ENCODE results near the gene CA9. TPM values are rescaled to one million over a fixed set of nuclear protein-coding genes. Genes with fewer than 3 reads are reported as not detected.
A peak's percentile ranks its signal among the peaks of the same experiment; 100 is the strongest.

Gene CA9
- total RNA-seq, 1 donor from 2014 or later, result 3.9 TPM

DNA sequence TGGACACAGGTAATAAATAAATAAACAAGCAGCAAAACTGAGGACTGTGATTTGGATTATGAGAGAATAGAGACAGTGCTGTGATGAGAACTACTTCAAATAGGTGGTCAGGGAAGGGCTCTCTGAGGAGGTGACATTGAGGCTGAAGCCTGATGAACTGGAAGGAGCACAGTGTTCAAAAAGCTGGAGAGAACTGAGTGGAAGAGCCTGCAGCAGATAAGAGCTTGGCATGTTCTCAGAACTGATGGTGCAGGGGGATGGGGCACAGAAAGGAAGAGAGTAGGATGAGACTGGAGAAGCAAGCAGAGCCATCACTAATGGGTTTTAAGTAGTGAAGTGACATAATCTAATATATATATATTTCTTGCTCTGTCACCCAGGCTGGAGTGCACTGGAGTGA is 27.2 kb downstream of the CA9 start:
- Histone ChIP-seq H3K36me3 (peaks cover 93 to 100% of the 10 kb centered on the region in 2 donors), H3K4me3 (no peak overlapping the region), H3K9me3 (no peaks in the 10 kb centered on the region), H3K27me3 (no peaks in the 10 kb centered on the region), H3K27ac (peak overlapping the region; percentile 93 to 97), H3K4me1 (peaks cover 3 to 21% of the 10 kb centered on the region in 2 donors)
- TF ChIP-seq, protein P1, sequence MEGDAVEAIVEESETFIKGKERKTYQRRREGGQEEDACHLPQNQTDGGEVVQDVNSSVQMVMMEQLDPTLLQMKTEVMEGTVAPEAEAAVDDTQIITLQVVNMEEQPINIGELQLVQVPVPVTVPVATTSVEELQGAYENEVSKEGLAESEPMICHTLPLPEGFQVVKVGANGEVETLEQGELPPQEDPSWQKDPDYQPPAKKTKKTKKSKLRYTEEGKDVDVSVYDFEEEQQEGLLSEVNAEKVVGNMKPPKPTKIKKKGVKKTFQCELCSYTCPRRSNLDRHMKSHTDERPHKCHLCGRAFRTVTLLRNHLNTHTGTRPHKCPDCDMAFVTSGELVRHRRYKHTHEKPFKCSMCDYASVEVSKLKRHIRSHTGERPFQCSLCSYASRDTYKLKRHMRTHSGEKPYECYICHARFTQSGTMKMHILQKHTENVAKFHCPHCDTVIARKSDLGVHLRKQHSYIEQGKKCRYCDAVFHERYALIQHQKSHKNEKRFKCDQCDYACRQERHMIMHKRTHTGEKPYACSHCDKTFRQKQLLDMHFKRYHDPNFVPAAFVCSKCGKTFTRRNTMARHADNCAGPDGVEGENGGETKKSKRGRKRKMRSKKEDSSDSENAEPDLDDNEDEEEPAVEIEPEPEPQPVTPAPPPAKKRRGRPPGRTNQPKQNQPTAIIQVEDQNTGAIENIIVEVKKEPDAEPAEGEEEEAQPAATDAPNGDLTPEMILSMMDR (IDR thresholded peaks at IDR 0.05), result no peak
- intact Hi-C loops (cut with DNase I), result no loop called here
- no peak for DNase-seq (ENCODE audit: low spot score in 2 of 2)

DNA sequence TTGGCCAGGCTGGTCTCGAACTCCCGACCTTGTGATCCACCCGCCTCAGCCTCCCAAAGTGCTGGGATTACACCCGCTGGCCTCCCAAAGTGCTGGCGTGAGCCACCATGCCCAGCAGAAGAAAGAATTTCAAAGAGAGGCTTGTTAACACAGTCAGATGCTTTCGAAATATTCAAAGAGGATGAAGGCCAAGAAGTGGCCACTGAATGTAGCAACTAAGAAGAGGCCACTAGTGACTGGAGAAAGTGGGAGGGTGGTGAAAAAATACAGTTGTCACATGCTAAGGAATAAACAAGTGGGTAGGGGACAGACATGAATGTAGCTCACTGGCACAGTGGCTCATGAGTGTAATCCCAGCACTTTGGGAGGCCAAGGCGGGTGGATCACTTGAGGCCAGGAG is 29.0 kb downstream of the CA9 start:
- H3K4me3 ChIP-seq, result no peak overlapping the region
- no peaks in the 10 kb centered on the region for H3K27me3 ChIP-seq
- TF ChIP-seq, protein P1 (IDR thresholded peaks at IDR 0.05), result no peak
- intact Hi-C loops (cut with DNase I), result loop anchor here (2.0 kb wide), 1 partner anchor 20 kb away; no protein-coding TSS in a partner anchor
- H3K4me1 ChIP-seq, result peaks cover 0 to 3% of the 10 kb centered on the region in 2 donors
- no peak for DNase-seq (ENCODE audit: low spot score in 2 of 2)
- no peaks in the 10 kb centered on the region for H3K9me3 ChIP-seq
- peak overlapping the region; percentile 93 to 97 for H3K27ac ChIP-seq
- H3K36me3 ChIP-seq, result peaks cover 100% of the 10 kb centered on the region in 2 donors

DNA sequence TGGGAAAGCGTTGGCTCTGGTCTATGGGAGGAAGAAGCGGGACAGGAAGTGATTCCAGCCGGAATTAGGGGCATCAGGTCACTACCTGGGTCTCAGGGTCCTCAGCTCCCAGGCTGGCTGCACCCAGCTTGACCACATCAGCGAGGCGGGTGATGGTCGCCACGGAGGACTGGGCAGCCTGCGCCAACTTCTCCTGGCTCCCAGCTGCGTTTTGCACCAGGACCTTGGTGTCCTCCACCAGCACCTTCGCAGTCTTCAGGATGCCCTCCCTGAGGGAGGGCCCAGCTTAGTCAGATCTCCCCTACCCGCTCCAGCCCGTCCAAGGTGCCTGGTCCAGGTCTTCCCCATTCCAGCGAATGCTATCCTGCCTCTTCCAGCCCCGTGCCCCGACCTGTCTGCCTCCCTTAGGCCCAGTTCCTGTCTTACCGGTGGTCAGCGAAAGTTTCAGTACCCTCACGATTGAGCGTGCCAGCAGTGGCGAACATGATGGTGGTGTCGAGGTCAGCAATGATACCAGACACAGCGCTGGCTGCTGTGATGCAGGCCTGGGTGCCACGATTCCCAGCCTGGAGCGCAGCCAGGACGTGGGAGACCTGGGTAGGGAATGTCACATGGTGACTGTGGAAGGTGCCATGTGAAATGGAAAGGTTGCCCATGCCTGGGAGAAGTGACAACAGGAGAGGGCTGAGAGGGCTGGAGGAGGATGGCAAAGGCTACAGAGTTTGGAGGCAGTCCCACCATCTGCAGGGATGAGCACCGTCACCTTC is 30.4 kb downstream of the CA9 start:
- Histone ChIP-seq H3K27ac (peak overlapping the region in 1 of 2 donors; percentile 93), H3K27me3 (no peaks in the 10 kb centered on the region), H3K36me3 (peaks cover 100% of the 10 kb centered on the region in 2 donors), H3K4me3 (no peak overlapping the region), H3K4me1 (no peaks in the 10 kb centered on the region), H3K9me3 (no peaks in the 10 kb centered on the region)
- intact Hi-C loops (cut with DNase I), result loop anchor here (2.0 kb wide), 1 partner anchor 21 kb away; no protein-coding TSS in a partner anchor
- DNase-seq (ENCODE audit: low spot score in 2 of 2), result no peak
- TF ChIP-seq, protein P1 (IDR thresholded peaks at IDR 0.05), result no peak

DNA sequence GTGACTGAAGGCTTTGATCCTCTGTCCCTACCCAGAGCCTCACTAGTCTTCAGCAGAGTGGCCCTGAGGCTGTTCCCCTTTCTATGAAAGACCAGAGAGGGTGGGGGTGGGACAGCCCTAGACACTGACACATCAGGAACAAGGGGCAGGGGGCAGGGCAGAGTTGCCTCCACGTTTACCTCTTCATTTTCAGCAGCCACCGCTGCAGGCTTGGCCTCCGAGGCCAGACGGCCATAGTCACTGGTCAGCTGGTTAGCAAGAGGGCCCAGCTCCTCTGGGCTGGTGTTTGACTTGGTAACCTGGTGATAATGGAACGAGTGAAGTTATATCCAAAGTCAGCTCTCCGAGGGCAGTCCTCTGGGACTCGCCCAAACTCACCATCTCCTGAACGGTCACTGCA is 31.6 kb downstream of the CA9 start:
- Histone ChIP-seq H3K36me3 (peaks cover 98% of the 10 kb centered on the region in 2 donors), H3K27ac (peak overlapping the region; percentile 61), H3K4me1 (no peaks in the 10 kb centered on the region), H3K4me3 (no peak overlapping the region), H3K9me3 (no peaks in the 10 kb centered on the region), H3K27me3 (no peaks in the 10 kb centered on the region)
- DNase-seq (ENCODE audit: low spot score in 2 of 2), result no peak
- intact Hi-C loops (cut with DNase I), result no loop called here
- TF ChIP-seq, protein P1 (IDR thresholded peaks at IDR 0.05), result no peak

DNA sequence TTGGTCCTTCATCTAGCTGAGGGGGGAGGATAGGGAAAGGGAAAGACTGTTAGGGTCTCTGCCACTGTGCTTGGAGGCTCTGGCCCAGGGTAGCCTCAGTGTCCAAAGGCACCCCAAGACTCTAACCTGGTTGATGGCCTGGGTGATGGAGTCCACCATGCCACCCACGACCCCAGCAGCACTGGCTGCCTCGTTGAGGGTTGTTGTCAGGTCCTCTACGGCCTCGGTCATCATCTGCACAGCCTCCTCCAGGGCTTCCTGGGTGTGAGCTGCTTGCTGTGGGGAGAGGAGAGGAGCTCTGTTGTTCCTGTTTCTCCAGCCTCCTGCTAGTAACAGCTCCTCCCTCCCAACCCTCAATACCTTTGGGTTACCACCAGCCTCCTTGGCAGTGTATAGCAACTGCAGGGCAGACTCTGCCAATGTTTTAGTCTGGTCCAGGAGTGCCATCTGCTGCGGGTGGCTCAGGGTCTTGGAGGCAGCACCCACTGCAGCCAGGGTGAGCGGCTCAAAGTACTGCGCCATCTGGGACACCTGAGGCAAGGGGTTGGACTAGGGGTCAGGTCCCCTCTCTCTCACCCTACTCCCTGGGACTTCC is 32.2 kb downstream of the CA9 start:
- no peak overlapping the region for H3K4me3 ChIP-seq
- intact Hi-C loops (cut with DNase I), result no loop called here
- no peak for DNase-seq (ENCODE audit: low spot score in 2 of 2)
- no peaks in the 10 kb centered on the region for H3K4me1 ChIP-seq
- peak overlapping the region; percentile 61 for H3K27ac ChIP-seq
- peaks cover 98% of the 10 kb centered on the region in 2 donors for H3K36me3 ChIP-seq
- no peaks in the 10 kb centered on the region for H3K9me3 ChIP-seq
- TF ChIP-seq, protein P1 (IDR thresholded peaks at IDR 0.05), result no peak
- no peaks in the 10 kb centered on the region for H3K27me3 ChIP-seq
